Naive thymus-derived CD8-positive, alpha-beta T cell (primary cell): ENCODE measurements around the gene GREM2. TPM values are rescaled to one million over a fixed set of nuclear protein-coding genes. Genes with fewer than 3 reads are reported as not detected.

Source experiments
- ATAC-seq, 2 donors: fragments of 150-1000 bp; cut with Tn5 transposase in 1 of 2; sonication (Bioruptor Pico), chemical (Tn5 transposase) in 1 of 2; 1 replicate in 1 of 2; 2 replicates in 1 of 2; pipeline ENCODE4 v1.10.0; 2021; ENCODE audit warnings: mild to moderate bottlenecking in 2 of 2, moderate library complexity in 2 of 2
- POLR2A ChIA-PET: fragments of 350-600 bp; sonication (Branson Sonifier 250); formaldehyde crosslinking; loops from one replicate; lab custom pipeline; 2021; ENCODE audit warnings: antibody characterized with exemption; lab: Charles Lee
- DNase-seq, 10 donors: peaks; one replicate each; pipeline versions ENCODE4 v3.0.0 to v3.0.0-alpha.2; 2020 to 2022
- H3K27ac Mint-ChIP-seq, 10 donors: one replicate each; pipeline ENCODE4 v1.8.0; 2020 to 2022; ENCODE audit warnings: mild to moderate bottlenecking in 10 of 10, mixed read lengths in 10 of 10, moderate library complexity in 4 of 10, inconsistent platforms in 1 of 10
- H3K27me3 Mint-ChIP-seq, 5 donors: one replicate each; pipeline ENCODE4 v1.8.0; 2021 to 2022; ENCODE audit warnings: mixed read lengths in 5 of 5
- H3K36me3 Mint-ChIP-seq, 3 donors: one replicate each; pipeline ENCODE4 v1.8.0; 2020 to 2022; ENCODE audit warnings: mixed read lengths in 3 of 3, mild to moderate bottlenecking in 2 of 3, inconsistent platforms in 1 of 3
- H3K4me1 Mint-ChIP-seq, 4 donors: one replicate each; pipeline ENCODE4 v1.8.0; 2021 to 2022; ENCODE audit warnings: mixed read lengths in 4 of 4
- H3K4me3 Mint-ChIP-seq, 10 donors: one replicate each; pipeline ENCODE4 v1.8.0; 2020 to 2022; ENCODE audit warnings: mild to moderate bottlenecking in 10 of 10, mixed read lengths in 10 of 10, moderate library complexity in 6 of 10, inconsistent platforms in 1 of 10
- H3K9me3 Mint-ChIP-seq, 9 donors: one replicate each; pipeline ENCODE4 v1.8.0; 2020 to 2022; ENCODE audit warnings: mixed read lengths in 9 of 9, mild to moderate bottlenecking in 3 of 9, inconsistent platforms in 1 of 9, moderate library complexity in 1 of 9
- polyA plus RNA-seq, 3 donors: library from polyadenylated mRNA; unstranded; fragments of 300-500 nt; fragmentation: Illumina TruSeq; gene quantifications; one replicate each; pipeline ENCODE4 v1.2.3, GENCODE V29; 2021
- total RNA-seq, 8 experiments: library from RNA in 2 of 8; stranded (reverse) in 2 of 8; gene quantifications; one replicate each; pipeline ENCODE4 v1.2.3 and lab custom pipeline; 2021 to 2026

The GREM2 gene
- total and polyA plus RNA-seq, 5 experiments from 2014 or later = 0.06 to 0.08 TPM; not detected in 3

DNA sequence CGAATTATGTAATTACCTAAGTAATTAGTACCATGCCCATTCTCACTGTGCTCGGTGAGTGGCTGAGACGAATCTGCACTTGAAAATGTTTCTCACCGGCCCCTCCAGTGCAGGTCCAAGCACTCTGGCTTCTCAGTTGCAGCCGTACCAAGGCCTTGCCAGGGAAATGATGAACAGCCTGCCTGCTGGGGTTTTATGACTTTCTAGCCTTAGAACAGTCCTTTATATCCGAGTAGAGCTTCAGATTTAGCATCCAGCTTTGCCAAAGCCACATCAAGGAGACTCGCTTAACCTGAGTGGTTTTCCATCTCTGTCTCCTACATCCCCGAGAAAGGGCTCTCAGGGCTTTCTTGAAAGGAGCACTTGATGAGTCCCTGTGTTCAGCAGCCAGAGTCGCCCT lies 83.4 kb downstream of the GREM2 start:
- peaks cover 0 to 6% (median 0%) of the 10 kb centered on the region in 5 donors for H3K27me3 Mint-ChIP-seq

GRCh38 chr1:240527086-240527485 lies 84.9 kb downstream of the GREM2 start:
- POLR2A ChIA-PET = no interaction called here
- no peaks in the 10 kb centered on the region for H3K36me3 Mint-ChIP-seq
- H3K27ac Mint-ChIP-seq = no peak overlapping the region
- H3K9me3 Mint-ChIP-seq = peaks cover 0 to 8% (median 0%) of the 10 kb centered on the region in 9 donors
- H3K4me3 Mint-ChIP-seq = no peak overlapping the region
- ATAC-seq (no peak), DNase-seq (no peak)
- no peaks in the 10 kb centered on the region for H3K27me3 Mint-ChIP-seq
- no peaks in the 10 kb centered on the region for H3K4me1 Mint-ChIP-seq

More for the DNA sequence above, 83.4 kb downstream of the GREM2 start:
- Mint-ChIP-seq H3K36me3 (no peaks in the 10 kb centered on the region), H3K4me1 (no peaks in the 10 kb centered on the region), H3K27ac (no peak overlapping the region), H3K4me3 (no peak overlapping the region), H3K9me3 (peaks cover 0 to 6% (median 0%) of the 10 kb centered on the region in 9 donors)
- POLR2A ChIA-PET = no interaction called here
- DNase-seq (no peak), ATAC-seq (no peak)

DNA sequence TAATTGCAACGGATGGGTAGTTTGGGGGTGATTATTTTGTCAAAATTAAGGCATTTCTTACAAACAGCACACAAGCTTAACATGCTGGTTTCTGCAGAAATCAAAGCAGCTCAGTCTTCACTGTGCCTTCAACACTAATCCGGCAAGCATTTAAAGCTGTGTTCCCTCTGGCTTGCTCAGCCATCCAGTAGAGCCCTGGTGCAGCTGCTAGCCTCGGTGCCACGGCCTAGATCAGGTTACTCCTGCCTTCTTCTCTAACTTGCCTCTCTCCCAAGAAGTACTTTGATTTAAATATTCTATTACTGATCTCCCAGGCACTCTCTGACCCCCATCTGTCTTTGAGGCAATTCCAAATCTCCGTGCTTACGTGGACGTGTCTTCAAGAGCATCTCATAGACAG lies 85.6 kb downstream of the GREM2 start:
- POLR2A ChIA-PET = no interaction called here
- H3K9me3 Mint-ChIP-seq = peaks cover 0 to 8% (median 0%) of the 10 kb centered on the region in 9 donors
- H3K4me3 Mint-ChIP-seq = no peak overlapping the region

GRCh38 chr1:240524356-240525069 lies 87.4 kb downstream of the GREM2 start:
- POLR2A ChIA-PET = no interaction called here
- ATAC-seq = no peak

More for the DNA sequence above, 85.6 kb downstream of the GREM2 start:
- H3K36me3 Mint-ChIP-seq = no peaks in the 10 kb centered on the region
- no peaks in the 10 kb centered on the region for H3K27me3 Mint-ChIP-seq
- ATAC-seq (no peak), DNase-seq (no peak)
- no peak overlapping the region for H3K27ac Mint-ChIP-seq
- no peaks in the 10 kb centered on the region for H3K4me1 Mint-ChIP-seq

DNA sequence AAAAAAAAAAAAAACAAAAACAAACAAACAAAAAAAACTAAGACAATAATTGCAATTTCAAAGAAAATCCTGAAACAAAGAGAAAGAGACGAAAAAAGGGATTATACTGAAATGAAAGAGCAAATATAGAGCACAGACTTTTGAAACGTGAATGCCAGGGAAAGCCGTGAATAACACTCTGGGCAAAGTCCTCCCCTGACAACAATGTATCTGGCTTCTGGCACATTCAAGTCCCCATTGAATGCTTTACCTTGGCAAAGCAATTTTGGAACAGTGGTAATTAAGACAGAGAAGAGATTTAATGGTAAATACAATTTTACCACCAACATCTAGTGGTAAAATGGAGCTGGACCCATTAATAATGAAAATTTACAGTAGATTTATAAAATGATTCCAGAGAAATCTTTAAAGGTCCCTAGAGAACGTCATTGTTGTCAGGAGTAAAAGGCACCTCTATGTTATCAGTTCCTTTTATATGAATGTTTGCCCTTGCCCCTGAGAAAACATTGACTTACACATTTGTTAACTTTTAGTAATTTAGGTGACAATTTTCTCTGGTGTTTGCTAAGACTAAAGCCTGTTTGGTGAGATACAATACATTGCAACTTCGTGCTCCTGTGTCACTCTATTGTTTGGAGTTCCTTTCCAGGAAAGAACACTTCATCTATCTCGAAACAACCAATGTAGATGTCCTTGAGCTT lies 89.7 kb downstream of the GREM2 start:
- no peak overlapping the region for H3K27ac Mint-ChIP-seq
- H3K4me1 Mint-ChIP-seq = no peaks in the 10 kb centered on the region
- H3K4me3 Mint-ChIP-seq = no peak overlapping the region
- H3K36me3 Mint-ChIP-seq = no peaks in the 10 kb centered on the region
- DNase-seq (no peak), ATAC-seq (no peak)
- no peaks in the 10 kb centered on the region for H3K27me3 Mint-ChIP-seq
- peaks cover 0 to 11% (median 0%) of the 10 kb centered on the region in 9 donors for H3K9me3 Mint-ChIP-seq
- POLR2A ChIA-PET = no interaction called here

More at GRCh38 chr1:240524356-240525069, 87.4 kb downstream of the GREM2 start:
- no peak overlapping the region for H3K4me3 Mint-ChIP-seq
- H3K4me1 Mint-ChIP-seq = no peaks in the 10 kb centered on the region
- H3K27me3 Mint-ChIP-seq = no peaks in the 10 kb centered on the region
- H3K9me3 Mint-ChIP-seq = peaks cover 0 to 9% (median 0%) of the 10 kb centered on the region in 9 donors
- no peak for DNase-seq
- H3K27ac Mint-ChIP-seq = peak overlapping the region in 1 of 10 donors; percentile 31
- H3K36me3 Mint-ChIP-seq = no peaks in the 10 kb centered on the region

DNA sequence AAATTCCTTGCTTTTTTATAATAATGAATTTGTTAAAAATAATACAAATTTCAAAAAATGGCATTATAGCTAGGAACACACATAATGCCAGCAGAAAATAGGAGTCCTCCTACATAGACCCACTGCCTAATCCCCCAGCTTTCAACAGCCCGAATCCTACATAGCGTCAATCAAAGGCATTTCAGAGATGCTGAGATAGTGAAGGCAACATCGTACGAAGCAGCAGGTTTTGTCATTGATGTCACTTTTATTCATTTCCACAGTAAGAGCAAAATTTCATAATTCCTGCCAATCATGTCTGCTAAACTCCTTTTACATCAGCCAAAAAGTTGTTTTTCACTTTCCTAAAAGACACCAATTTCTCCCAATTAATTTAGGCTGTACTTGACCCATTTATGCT lies 94.1 kb downstream of the GREM2 start:
- POLR2A ChIA-PET = no interaction called here
- DNase-seq = no peak
- no peak for ATAC-seq
- Mint-ChIP-seq H3K27ac (no peak overlapping the region), H3K27me3 (peaks cover 0 to 7% (median 0%) of the 10 kb centered on the region in 5 donors), H3K9me3 (peaks cover 0 to 13% (median 0%) of the 10 kb centered on the region in 9 donors), H3K4me1 (peaks cover 0 to 2% (median 0%) of the 10 kb centered on the region in 4 donors), H3K36me3 (no peaks in the 10 kb centered on the region), H3K4me3 (no peak overlapping the region)

DNA sequence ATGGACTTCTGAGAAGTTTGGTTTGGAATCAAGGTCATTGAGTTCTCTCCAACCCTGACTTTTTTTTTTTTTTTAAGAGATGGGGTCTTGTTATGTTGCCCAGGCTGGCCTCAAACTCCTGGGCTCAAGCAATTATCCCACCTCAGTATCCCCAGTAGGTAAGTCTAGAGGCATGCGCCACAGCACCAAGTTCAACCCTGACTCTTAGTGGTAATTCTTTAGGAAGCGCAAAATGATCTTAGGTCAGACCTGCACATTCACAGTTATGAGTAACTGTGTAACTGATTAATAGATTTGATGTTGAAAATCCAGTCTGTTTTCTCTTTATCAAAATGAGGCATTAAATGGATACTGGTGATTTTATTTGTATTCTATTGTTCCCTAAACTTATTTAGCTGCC lies 95.9 kb downstream of the GREM2 start:
- peaks cover 0 to 7% (median 0%) of the 10 kb centered on the region in 5 donors for H3K27me3 Mint-ChIP-seq
- no peak overlapping the region for H3K4me3 Mint-ChIP-seq
- no peak for ATAC-seq
- H3K4me1 Mint-ChIP-seq = peaks cover 0 to 2% (median 0%) of the 10 kb centered on the region in 4 donors
- no peaks in the 10 kb centered on the region for H3K36me3 Mint-ChIP-seq
- H3K9me3 Mint-ChIP-seq = peaks cover 0 to 11% (median 0%) of the 10 kb centered on the region in 9 donors
- no peak for DNase-seq
- POLR2A ChIA-PET = no interaction called here
- H3K27ac Mint-ChIP-seq = no peak overlapping the region

DNA sequence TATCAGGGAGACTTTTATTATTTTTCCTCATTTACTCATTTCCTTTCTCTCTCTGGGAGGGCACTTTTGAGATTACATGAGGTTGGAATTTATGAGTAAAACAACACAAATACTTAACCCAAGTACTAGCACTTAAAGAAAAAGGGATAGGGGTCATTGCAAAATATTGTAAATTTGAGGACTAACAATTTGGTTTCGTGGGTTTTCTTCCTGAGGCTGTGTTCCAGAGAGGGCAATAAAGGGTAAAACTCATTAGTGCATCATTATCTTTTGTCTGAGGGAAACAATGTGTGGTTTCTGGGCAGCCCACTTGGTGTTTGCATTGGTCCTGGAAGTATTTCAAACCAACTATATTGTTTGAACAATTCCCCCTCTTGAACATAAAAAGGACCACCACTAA lies 96.5 kb downstream of the GREM2 start:
- H3K9me3 Mint-ChIP-seq = peaks cover 0 to 11% (median 0%) of the 10 kb centered on the region in 9 donors
- H3K4me1 Mint-ChIP-seq = peaks cover 0 to 2% (median 0%) of the 10 kb centered on the region in 4 donors
- no peak overlapping the region for H3K27ac Mint-ChIP-seq
- POLR2A ChIA-PET = no interaction called here
- DNase-seq = no peak
- no peaks in the 10 kb centered on the region for H3K36me3 Mint-ChIP-seq
- ATAC-seq = no peak
- H3K27me3 Mint-ChIP-seq = peaks cover 0 to 7% (median 0%) of the 10 kb centered on the region in 5 donors
- H3K4me3 Mint-ChIP-seq = no peak overlapping the region

GRCh38 chr1:240511789-240512188 lies 100.2 kb downstream of the GREM2 start:
- H3K36me3 Mint-ChIP-seq = peaks cover 0 to 3% (median 0%) of the 10 kb centered on the region in 3 donors
- no peak overlapping the region for H3K4me3 Mint-ChIP-seq
- no peak for ATAC-seq
- no peak overlapping the region for H3K27ac Mint-ChIP-seq
- H3K27me3 Mint-ChIP-seq = peaks cover 3 to 17% (median 4%) of the 10 kb centered on the region in 5 donors
- POLR2A ChIA-PET = no interaction called here
- peaks cover 0 to 10% (median 0%) of the 10 kb centered on the region in 9 donors for H3K9me3 Mint-ChIP-seq
- DNase-seq = no peak
- peaks cover 0 to 2% (median 0%) of the 10 kb centered on the region in 4 donors for H3K4me1 Mint-ChIP-seq

GRCh38 chr1:240508950-240509349 lies 103.0 kb downstream of the GREM2 start:
- DNase-seq = no peak
- no peak overlapping the region for H3K27ac Mint-ChIP-seq
- ATAC-seq = no peak
- H3K27me3 Mint-ChIP-seq = peaks cover 4 to 20% (median 8%) of the 10 kb centered on the region in 5 donors
- H3K9me3 Mint-ChIP-seq = peaks cover 0 to 11% (median 0%) of the 10 kb centered on the region in 9 donors
- POLR2A ChIA-PET = no interaction called here
- H3K36me3 Mint-ChIP-seq = peaks cover 0 to 3% (median 0%) of the 10 kb centered on the region in 3 donors
- no peak overlapping the region for H3K4me3 Mint-ChIP-seq
- H3K4me1 Mint-ChIP-seq = no peaks in the 10 kb centered on the region

DNA sequence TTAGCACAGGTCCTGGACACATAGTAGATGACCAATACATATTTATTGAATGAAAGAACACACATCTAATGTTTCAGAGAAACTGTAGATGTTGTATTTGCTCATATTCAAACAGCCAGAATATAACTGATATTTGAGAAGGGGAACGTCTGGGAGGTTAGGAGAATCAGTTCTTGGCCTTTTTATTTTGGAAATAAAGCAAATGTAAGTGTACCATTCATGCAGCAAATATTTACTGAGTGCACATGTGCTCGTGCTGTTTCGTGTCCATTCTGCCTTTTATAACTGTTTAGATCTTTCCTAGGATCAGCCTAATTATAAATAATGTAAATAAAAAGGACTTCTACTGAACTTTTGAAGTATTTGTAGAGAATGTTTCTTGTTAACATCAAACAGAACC lies 103.8 kb downstream of the GREM2 start:
- ATAC-seq = no peak
- Mint-ChIP-seq H3K36me3 (peaks cover 0 to 3% (median 0%) of the 10 kb centered on the region in 3 donors), H3K9me3 (peaks cover 0 to 8% (median 0%) of the 10 kb centered on the region in 9 donors), H3K4me3 (no peak overlapping the region), H3K27ac (no peak overlapping the region), H3K4me1 (no peaks in the 10 kb centered on the region), H3K27me3 (peaks cover 4 to 16% (median 8%) of the 10 kb centered on the region in 5 donors)
- no peak for DNase-seq
- POLR2A ChIA-PET = no interaction called here

DNA sequence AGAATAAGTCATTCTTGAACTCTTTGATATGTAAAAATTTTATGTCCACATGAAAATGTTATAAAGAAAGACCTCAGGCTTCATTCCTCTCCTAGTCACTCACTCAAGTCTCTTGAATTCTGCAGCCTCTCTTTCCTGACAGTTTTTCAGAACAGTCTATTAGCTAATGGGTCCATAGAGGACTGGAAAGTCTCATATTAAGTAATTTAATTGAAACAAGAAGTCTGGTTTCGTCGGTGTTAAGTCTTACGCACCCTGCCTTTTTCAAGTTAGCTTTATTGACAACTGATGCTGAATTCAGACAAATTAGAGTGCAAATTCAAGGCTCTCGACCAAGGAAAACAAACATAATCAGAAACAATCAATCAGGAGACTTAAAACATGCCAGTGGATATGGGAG lies 105.8 kb downstream of the GREM2 start:
- H3K4me1 Mint-ChIP-seq = no peaks in the 10 kb centered on the region
- ATAC-seq = no peak

GRCh38 chr1:240503558-240503957 lies 108.4 kb downstream of the GREM2 start:
- Mint-ChIP-seq H3K36me3 (no peaks in the 10 kb centered on the region), H3K27me3 (peaks cover 3 to 13% (median 8%) of the 10 kb centered on the region in 5 donors)
- ATAC-seq = no peak

More for the DNA sequence above, 105.8 kb downstream of the GREM2 start:
- no peak for DNase-seq
- Mint-ChIP-seq H3K4me3 (no peak overlapping the region), H3K27me3 (peaks cover 4 to 16% (median 8%) of the 10 kb centered on the region in 5 donors), H3K36me3 (peaks cover 0 to 3% (median 0%) of the 10 kb centered on the region in 3 donors), H3K9me3 (peaks cover 0 to 7% (median 0%) of the 10 kb centered on the region in 9 donors), H3K27ac (no peak overlapping the region)
- POLR2A ChIA-PET = no interaction called here

More at GRCh38 chr1:240503558-240503957, 108.4 kb downstream of the GREM2 start:
- POLR2A ChIA-PET = no interaction called here
- no peak overlapping the region for H3K27ac Mint-ChIP-seq
- peaks cover 0 to 5% (median 0%) of the 10 kb centered on the region in 9 donors for H3K9me3 Mint-ChIP-seq
- H3K4me3 Mint-ChIP-seq = no peak overlapping the region
- H3K4me1 Mint-ChIP-seq = no peaks in the 10 kb centered on the region
- DNase-seq = no peak
